AML-193 (cell line): ENCODE measurements around the gene TFF1.

ENCODE experiments used
- DNase-seq, 2 experiments: peaks; one replicate each; lab custom pipeline; 2025; lab: John Stamatoyannopoulos, UW

The TFF1 gene

DNA sequence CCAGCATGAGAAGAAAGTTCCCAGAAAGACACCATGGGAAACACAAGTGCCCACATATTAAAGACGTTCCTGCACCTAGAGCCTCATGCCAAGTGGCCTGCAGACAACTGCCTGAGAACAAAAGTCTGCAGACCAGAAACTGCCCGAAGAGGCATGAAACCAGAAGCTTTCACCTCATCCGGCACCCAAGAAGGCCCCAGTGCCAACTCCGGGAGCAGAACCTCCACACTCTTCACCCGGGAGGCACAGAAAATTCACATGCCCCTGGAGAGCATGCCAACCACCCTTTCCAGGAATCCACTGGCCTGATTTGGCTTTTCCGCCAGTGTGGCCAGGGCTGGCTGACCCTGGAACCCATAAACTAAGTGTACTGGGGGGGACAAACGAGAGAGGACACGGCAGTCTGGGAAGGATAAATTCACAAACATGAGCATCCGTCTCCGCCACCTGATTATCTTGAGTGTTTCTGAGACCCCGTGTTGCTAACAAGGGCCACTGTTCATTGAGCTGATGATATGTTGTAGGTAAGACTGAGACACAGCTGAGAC is 22.3 kb downstream of the TFF1 start:
- no peak for DNase-seq

DNA sequence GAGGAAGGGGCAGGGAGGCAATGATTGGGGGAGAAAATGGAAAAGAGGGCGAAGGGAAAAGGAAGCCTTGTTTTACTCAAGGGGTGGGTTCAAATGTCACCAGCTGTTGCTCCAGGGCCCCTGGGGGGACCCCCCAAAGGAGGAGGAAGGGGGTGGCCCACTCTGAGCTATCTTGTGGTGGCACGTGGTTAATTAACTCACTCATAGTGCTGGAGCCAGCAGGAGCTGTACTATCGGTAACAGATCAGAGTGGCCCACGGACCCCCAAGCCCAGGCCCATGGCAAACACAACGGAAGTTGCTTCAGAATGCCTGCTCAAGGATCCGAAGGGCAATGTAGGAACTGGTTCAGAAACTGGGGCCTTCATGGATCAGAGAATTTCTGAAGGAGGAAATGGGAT is 22.8 kb downstream of the TFF1 start:
- no peak for DNase-seq

DNA sequence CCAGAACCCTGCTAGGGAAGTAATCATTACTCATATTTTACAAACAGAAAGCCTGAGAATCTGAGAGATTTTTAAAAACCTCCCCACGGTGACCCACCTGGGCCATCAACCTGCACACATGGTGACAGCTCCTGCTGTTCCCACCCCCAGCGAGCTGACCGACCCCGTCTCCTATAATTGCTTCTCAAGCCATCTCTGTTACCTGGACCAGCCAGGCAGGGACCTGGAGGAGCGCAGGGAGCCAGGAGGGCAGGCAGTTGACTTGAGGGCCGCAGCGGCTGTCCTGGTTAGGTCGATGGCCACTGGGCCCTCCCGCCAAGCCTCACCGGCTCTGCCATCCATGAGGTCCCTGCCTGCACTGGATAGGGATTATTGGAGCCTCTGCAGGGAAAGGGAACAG is 23.2 kb downstream of the TFF1 start:
- DNase-seq, result no peak

DNA sequence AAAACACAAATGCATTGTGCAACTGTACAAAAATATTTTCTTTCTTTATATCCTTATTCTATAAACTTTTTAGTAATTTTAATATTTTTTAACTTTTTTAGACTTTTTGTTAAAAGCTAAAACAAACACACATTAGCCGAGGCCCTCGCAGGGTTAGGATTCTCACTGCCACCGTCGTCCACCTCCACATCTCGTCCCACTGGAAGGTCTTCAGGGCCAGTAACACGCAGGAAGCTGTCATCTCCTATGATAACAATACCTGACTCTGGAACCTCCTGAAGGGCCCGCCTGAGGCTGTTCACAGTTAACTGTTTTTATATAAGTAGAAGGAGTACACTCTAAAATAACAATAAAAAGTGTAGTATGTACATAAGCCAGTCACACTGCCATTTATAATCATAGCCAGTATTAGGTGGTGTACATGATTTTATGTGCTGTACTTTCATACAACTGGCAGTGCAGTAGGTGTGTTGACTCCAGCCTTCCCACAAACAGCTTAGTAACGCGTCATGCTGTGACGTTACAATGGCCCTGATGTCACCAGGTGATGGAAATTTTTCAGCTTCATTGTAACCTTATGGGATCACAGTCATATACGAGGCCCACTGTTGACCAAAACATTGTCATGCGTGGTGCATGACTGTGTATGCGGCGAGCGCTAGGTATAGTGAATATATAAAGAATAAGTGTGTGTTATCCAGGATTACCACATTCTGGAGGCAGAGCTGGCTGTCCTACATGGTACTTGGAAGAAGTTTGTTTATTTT is 24.4 kb downstream of the TFF1 start:
- no peak for DNase-seq

DNA sequence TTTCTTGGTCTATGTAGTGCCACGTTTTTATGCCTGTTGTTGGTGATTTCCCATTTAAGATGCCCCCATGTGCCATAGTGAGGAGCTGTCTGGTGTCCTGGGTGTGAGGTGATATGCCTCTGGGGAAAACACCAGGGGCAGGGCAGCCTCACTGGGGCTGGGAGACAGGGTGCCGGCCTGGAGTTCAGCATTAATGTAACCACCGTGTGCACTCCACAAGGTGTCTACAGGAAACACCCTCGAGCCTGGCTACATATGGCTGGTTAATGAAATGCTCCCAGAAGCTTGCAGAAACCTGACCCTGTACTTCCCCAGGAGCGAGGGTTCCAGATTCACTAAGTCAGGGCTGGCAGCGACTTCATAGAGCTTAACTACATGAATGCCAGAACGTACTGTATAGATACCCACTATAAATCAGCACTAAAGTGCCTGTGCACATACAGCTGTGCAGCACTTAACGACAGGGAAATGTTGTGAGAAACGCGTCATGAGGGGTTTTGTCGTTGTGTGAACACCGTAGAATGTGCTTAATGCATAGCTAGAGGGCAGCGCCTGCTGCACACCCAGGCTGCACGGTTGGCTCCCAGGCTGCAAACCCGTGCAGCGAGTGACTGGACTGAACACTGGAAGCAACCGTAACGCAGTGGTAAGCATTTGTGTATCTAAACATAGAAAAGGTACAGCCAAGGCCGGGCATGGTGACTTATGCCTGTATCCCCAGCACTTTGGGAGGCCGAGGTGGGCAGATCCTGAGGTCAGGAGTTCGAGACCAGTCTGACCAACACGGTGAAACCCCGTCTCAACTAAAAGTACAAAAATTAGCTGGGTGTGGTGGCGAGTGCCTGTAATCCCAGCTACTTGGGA is 25.9 kb downstream of the TFF1 start:
- DNase-seq, result no peak

DNA sequence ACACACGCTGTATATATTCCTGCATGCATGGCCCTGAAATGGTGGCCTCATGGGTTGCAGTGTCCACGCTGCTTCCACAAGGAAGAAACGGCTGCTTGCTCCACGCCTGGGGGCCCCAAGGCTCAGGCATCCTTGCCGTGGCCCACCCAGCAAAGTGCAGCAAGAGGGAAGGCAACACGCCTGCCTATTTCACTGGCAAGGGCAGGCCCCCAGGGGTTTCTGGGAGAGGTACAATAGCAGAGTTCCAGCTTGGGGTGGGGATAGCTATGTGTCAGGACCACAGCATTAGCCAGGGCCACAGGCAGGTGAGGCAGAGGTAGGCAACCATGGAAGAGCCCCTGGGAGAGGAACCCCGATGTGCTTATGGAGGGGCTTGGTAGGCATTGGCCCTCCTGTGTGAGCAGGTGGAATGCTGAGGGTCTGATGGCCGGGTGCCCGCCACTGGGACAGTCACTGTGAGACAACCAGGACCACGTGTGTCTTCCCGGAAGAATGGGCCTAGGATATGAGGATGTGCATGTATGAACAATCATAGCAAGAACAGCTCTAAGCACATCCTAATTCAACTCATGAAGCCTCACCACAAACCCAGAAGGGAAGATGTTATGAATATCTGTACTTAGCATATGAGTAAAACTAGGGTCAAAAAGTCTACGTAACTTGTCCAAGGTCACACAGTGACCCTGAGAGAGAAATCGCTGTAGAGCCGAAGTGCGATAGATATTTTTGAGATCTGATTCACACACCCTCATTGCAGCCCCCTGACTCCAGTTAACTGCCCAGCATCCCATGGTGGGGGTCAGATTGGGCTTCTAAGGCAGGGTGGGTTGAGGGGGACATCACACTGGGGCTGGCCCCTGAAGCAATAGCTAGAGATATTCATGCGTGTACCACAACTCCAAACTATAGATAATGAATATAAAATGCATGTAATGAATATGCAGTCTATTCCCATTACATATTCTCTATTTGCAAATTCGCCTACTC is 27.3 kb downstream of the TFF1 start:
- DNase-seq, result no peak

DNA sequence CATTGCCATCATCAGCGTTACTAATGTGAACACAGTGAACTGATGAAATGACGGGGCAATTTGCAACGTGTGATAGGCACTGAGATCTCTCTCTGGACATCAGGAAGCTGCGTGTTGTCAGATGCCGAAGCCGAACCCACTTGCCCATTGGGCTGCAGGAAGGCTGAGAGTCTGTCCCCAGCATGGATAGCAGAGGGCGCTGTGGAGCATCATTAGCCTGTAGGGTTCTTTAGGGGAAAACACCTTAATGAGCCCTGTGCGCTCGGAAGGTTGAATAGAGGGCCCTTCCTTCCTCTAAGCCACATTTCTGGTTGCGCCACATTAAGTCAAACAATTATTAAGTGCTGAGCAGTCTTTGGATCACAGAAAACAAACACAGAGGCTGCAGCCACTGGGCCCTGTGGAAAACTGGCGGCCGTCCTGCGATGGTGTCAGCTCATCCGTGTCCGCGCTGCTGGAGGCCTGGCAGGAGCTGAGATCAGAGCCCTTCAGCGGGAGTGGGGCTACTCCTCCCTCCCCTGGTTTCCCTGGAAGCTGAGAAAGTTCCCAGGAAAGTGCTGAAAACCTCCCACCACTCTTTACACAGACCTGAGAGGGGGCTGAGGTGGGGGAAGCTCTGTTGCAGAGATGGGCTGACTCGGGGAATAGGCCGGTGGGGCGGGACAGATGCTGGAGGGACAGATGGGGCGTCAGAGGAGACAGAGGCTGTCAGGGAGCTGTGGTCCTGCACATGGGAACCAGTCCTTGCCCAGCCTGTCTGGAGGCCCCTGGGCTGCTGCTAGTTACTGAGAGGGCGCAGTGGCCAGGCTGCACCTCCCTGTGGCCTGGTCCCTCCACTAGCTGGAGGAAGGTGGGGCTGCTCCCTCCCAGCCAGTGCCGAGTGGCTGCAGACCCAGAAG is 28.3 kb downstream of the TFF1 start:
- peak; percentile 45 to 50 for DNase-seq

DNA sequence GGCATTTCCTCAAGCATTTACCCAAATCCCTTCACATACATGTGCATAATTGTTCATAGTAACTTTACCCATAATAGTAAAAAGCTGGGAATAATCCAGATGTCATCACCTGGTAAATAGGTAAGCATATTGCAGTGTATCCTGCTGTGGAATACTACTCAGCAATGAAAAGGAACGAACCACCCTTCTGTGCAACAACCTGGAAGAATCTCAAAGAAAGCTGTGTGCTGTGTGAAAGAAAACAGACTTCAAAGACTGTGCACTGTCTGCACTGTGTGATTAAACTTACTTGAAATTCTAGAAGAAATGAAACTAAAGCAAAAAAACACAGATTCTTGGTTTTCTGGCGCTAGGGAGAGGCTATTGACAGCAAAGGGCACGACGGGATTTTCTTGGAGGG is 29.1 kb downstream of the TFF1 start:
- DNase-seq, result no peak

DNA sequence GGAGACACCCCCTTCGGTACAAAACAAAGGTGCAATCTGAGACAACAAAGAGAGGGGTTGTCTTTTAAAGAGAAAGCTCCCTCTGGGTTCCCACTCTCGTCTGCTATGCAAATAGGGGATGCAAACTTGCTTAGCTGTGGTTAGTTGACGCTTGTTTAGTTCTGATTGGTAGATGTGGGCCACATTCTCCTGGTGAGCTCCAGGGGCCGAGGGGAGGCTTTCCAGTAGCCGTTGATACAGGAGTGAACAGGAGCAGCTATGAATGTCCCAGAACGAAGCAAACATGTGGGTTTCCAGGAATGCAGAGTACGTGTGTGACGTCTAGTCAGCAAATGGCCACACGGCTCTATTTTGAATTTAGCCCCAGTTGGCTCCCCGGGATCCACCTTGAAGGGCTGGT is 30.3 kb downstream of the TFF1 start:
- no peak for DNase-seq

DNA sequence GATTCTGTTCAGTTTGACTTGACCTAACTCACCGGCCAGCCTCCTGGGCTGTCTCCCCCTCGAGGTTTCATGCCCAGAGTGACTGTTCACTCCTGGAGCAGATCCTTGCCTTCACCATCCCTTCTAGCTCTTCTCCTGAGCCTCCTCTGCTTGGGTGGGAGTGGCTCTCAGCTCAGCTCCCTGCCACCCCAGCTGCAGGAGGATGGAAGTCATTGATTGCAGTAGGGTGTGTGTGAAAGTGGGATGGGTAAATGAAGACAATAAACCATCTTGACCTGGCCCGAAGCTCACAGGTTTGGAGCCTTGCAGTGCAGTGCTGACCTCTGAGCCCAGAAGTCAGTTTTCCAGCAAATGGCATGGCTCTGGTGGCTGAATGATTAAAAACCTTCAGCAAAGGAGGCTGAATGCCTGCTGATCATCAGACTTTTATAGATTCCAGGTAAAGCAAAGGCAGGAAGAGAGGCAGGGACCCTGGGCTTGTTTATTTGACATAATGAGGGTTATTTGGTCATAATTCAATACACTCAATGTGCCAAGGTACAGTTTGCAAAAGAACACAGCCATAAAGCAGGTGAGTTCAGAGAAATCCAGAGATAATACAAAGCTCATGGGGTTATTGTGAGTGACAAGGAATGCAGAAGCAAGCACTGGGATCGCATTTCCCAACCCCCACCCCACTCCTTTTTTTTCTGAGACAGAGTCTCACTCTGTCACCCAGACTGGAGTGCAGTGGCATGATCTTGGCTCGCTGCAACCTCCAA is 33.6 kb downstream of the TFF1 start:
- DNase-seq, result no peak

DNA sequence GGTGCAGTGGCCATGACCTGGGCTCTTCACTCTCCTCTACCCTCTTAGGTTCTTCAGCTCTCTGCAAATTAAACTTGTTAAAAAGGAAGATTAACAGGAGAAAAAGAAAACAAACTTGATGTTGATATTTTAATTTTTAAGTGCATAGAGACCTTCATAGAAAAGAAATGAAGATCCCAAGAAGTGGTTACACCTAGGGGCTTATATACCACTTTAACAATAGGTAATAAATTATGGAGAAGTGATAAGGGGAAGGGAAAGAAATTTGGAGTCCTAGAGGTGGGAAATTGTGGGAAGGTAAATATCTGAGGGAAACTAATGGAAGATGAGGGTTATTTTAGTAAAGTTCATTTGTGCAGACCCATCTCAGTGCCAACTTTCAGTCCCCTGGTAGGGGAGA is 34.7 kb downstream of the TFF1 start:
- no peak for DNase-seq

DNA sequence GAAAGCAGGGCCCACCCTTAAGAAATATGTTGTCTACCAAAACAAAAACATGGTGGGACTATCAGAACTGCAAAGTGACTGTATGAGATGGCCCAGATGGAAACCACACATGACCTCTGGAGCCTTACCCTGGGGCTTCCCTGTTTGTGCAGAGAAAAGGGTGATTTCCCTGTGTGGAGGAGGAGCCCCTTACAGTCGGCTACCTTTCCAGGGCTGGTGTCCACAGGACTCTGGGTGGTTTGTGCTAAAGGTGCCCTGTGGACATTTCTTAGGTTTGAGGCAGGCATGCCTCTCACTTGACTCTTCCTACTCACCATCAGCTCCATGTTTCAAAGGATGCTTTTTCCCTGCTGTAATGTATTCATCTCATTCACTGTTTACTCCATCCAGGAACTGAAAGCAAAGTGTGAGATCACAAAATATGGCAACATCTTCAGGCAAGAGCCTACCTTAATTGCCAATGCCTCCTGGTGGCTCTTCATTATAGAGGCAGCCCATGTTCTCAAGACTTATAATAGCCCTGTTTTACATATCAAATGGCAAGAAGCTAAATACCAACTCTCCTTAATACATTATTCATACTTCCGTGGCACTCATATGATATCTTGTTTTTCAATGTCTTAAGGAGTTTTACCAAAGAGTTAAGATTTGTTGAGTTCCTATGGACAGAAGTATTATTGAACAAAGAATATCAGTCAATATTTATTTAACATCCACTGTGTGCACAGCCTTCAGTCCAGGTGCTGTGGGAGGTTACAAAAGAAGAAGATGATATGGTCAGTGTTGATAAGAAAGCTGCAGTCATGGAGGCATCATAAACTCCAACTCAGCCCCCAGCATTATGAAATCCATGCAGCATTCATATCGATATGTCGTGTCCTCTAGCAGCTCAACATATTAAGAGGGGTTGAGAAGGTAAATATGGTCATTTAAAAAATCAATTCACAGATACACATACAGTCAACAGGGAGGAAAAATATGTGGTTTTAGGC is 35.7 kb downstream of the TFF1 start:
- no peak for DNase-seq

DNA sequence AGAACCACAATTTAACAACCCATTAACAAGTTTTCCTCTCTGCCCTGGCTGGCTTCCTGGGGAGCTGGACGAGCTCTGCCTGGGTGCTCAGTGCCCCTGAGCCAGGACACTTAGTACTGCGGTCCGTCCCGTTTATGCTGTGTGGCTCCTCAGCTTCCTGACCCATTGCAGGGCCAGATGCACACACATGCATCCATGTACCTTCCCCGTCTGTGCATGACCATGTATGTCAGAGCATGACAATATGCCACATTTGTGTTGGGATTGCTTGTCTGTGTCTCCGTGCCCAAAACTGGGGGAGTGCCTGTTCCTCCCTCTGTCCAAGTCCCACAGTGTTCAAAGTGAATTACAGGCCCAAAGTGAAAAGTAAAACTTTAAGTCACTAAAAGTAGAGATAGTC is 41.4 kb downstream of the TFF1 start:
- no peak for DNase-seq

DNA sequence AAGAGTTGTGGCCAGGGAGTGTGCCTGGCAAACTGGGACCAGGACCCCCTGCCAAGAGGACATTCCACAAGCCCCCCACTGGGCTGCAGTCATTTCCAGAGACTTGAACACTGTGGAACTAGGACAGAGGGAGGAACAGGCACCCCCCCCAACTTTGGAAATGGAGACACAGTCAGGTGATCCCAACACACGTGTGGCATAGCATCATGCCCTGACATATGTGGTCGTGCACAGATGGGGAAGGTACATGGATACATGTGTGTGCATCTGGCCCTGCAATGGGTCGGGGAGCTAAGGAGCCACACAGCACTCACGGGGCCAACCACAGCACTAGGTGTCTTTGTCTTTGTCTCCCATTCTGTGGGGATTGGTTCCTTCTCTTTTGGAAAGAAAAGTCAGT is 44.5 kb downstream of the TFF1 start:
- no peak for DNase-seq

DNA sequence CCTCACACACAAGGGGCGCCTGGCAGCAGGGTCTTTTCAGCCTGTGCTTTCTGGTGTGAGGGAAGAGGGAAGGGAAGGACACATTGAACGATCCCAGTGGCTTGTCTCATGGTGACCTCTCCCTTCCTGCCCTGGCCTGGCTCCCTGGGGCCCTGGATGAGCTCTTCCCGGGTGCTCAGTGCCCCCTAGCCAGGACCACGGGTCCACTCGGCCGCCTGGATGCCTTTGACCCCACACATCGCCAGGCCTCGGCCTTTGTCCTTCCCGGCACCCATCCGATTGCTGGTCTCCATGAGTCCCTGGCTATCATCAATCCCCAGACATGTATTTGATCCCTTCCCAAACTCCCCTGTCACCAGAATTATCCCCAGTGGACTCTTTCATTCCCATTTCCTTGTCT is 45.1 kb downstream of the TFF1 start:
- DNase-seq, result no peak

DNA sequence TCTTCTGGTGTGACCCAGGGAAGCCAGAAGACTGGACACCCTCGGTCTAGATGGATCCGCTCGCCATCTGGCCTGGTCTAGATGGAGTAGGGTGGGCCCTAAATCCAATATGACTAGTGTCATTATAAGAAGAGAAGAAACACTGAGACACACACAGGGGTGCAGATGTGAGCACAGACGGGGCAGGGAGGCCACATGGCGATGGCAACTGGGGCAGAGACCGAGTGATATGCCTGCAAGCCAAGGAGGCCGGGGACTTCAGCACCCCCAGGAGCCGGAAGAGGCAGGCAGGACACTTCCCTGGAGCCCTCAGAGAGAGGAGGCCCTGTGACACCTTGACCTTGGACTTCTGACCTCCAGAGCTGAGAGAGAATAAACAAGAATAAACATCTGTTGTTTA is 45.5 kb downstream of the TFF1 start:
- DNase-seq, result no peak

DNA sequence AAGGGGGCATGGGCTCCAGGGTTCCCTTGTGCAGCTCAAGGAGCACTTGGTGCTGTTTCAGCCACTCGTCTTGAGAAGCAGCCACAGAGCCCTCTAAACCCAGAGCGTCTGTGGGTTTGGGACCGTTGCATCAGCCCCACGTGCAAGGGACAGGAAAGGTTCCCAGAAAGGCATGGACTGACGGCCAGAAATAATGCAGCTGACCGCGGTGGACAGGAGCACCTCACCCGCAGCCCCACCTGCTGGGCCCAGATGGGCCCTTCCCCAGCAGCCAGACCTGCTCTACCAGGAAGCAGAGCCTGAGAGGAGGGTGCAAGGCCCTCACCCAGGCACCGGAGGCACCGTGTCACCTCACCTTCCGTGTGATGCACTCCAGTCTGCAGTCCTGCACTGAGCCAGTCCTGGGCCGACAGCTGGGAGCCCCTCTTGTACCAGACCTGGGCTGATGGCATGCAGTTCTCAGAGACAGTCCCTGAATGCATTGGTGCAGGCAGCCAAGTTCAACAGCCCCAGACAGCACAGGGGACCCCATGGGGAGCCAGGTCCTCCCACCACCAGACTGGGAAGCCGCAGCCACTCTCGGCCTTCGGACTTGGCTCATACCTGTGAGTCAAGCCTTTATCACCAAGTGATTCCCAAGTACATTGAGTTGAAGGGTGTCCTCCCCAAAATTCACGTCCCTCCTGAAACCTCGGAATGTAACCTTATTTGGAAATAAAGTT is 46.3 kb downstream of the TFF1 start:
- DNase-seq, result peak; percentile 40 to 64

DNA sequence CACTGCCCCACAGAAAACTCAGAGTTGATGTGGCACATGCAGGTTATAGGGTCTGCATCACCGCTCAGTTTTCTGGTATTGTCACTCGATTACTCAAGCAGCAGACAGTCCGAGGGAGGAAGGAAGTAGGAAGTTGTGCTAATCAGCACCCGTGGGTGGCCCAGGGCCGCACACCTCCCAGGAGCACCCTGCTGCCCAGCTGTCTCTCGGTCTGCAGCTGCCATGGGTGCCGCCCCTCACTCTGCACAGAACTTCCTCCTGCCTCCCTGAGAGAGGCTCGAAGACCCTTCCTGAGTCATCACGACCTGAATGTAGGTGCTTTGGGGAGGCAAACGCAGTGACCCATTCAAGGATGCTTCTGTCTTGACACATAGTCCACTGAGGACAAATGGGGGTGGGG is 47.0 kb downstream of the TFF1 start:
- peak; percentile 85 to 86 for DNase-seq
